ENCODE results near the gene OR9A4. TPM values are rescaled to one million over a fixed set of nuclear protein-coding genes. Genes with fewer than 3 reads are reported as not detected.

The OR9A4 gene
- total RNA-seq, 2 donors from 2014 or later: not detected

GRCh38 chr7:141952461-141952860, 36.3 kb downstream of the OR9A4 start:
- H3K4me3 ChIP-seq (ENCODE audit: low read length): no peak overlapping the region
- H3K36me3 ChIP-seq (ENCODE audit: control insufficient read depth, insufficient read depth, low read length): no peaks in the 10 kb centered on the region
- no peak overlapping the region for H3K9ac ChIP-seq (ENCODE audit: extremely low read depth, low read length, poor library complexity, severe bottlenecking)
- no peaks in the 10 kb centered on the region for H3K27me3 Mint-ChIP-seq (ENCODE audit: insufficient read depth)
- peaks cover 1% of the 10 kb centered on the region for H3K9me3 Mint-ChIP-seq
- H3K9me3 ChIP-seq (ENCODE audit: control insufficient read depth, low read length): no peaks in the 10 kb centered on the region
- no peak for TF ChIP-seq CTCF (conservative IDR thresholded peaks at IDR 0.05)
- peaks cover 3% of the 10 kb centered on the region for H3K4me1 Mint-ChIP-seq
- no peak for DNase-seq
- H3K4me3 Mint-ChIP-seq: no peak overlapping the region
- no peaks in the 10 kb centered on the region for H3K36me3 Mint-ChIP-seq (ENCODE audit: low read depth)
- WGBS, 2 experiments (ENCODE audit: insufficient coverage in 1 of 2, insufficient read length in 1 of 2): 80 to 100% methylated on average over 1 of the region's 1 CpG
- no peak overlapping the region for H3K27ac ChIP-seq (ENCODE audit: low read depth, low read length)
- no peak overlapping the region for H3K27ac Mint-ChIP-seq
- no peaks in the 10 kb centered on the region for H3K27me3 ChIP-seq (ENCODE audit: control insufficient read depth, insufficient read depth, low read length, poor library complexity, severe bottlenecking)
- no peaks in the 10 kb centered on the region for H3K4me1 ChIP-seq (ENCODE audit: control insufficient read depth, insufficient read depth, low read length)

GRCh38 chr7:141954334-141954733, 38.1 kb downstream of the OR9A4 start:
- H3K4me1 ChIP-seq (ENCODE audit: control insufficient read depth, insufficient read depth, low read length): no peaks in the 10 kb centered on the region
- H3K4me3 ChIP-seq (ENCODE audit: low read length): no peak overlapping the region
- H3K27ac Mint-ChIP-seq: no peak overlapping the region
- no peaks in the 10 kb centered on the region for H3K27me3 ChIP-seq (ENCODE audit: control insufficient read depth, insufficient read depth, low read length, poor library complexity, severe bottlenecking)
- DNase-seq: no peak
- 72 to 100% methylated on average over 1 of the region's 1 CpG for WGBS, 2 experiments (ENCODE audit: insufficient coverage in 1 of 2, insufficient read length in 1 of 2)
- H3K9me3 Mint-ChIP-seq: peaks cover 1% of the 10 kb centered on the region
- H3K9ac ChIP-seq (ENCODE audit: extremely low read depth, low read length, poor library complexity, severe bottlenecking): no peak overlapping the region
- H3K36me3 Mint-ChIP-seq (ENCODE audit: low read depth): no peaks in the 10 kb centered on the region
- H3K27me3 Mint-ChIP-seq (ENCODE audit: insufficient read depth): no peaks in the 10 kb centered on the region
- no peak overlapping the region for H3K4me3 Mint-ChIP-seq
- peaks cover 3% of the 10 kb centered on the region for H3K4me1 Mint-ChIP-seq
- no peak overlapping the region for H3K27ac ChIP-seq (ENCODE audit: low read depth, low read length)
- H3K36me3 ChIP-seq (ENCODE audit: control insufficient read depth, insufficient read depth, low read length): no peaks in the 10 kb centered on the region
- no peak for TF ChIP-seq CTCF (conservative IDR thresholded peaks at IDR 0.05)
- no peaks in the 10 kb centered on the region for H3K9me3 ChIP-seq (ENCODE audit: control insufficient read depth, low read length)

- Mint-ChIP-seq H3K4me3 (no peak overlapping the region), H3K36me3 (ENCODE audit: low read depth) (no peaks in the 10 kb centered on the region), H3K27ac (no peak overlapping the region), H3K27me3 (ENCODE audit: insufficient read depth) (no peaks in the 10 kb centered on the region), H3K4me1 (peaks cover 3% of the 10 kb centered on the region), H3K9me3 (peaks cover 1% of the 10 kb centered on the region)
- Histone ChIP-seq H3K4me1 (ENCODE audit: control insufficient read depth, insufficient read depth, low read length) (no peaks in the 10 kb centered on the region), H3K36me3 (ENCODE audit: control insufficient read depth, insufficient read depth, low read length) (no peaks in the 10 kb centered on the region), H3K27ac (ENCODE audit: low read depth, low read length) (no peak overlapping the region), H3K9me3 (ENCODE audit: control insufficient read depth, low read length) (no peaks in the 10 kb centered on the region), H3K9ac (ENCODE audit: extremely low read depth, low read length, poor library complexity, severe bottlenecking) (no peak overlapping the region), H3K27me3 (ENCODE audit: control insufficient read depth, insufficient read depth, low read length, poor library complexity, severe bottlenecking) (no peaks in the 10 kb centered on the region), H3K4me3 (ENCODE audit: low read length) (no peak overlapping the region)
- DNase-seq: no peak
- no peak for TF ChIP-seq CTCF (conservative IDR thresholded peaks at IDR 0.05)
- WGBS, 2 experiments (ENCODE audit: insufficient coverage in 1 of 2, insufficient read length in 1 of 2): 95 to 100% methylated on average over 1 to 3 of the region's 3 CpGs
Observed at GRCh38 chr7:141956084-141956483, 39.9 kb downstream of the OR9A4 start.

All from endodermal cell (in vitro differentiated cells).